ENCODE measurements around the gene PHACTR1.

DNA sequence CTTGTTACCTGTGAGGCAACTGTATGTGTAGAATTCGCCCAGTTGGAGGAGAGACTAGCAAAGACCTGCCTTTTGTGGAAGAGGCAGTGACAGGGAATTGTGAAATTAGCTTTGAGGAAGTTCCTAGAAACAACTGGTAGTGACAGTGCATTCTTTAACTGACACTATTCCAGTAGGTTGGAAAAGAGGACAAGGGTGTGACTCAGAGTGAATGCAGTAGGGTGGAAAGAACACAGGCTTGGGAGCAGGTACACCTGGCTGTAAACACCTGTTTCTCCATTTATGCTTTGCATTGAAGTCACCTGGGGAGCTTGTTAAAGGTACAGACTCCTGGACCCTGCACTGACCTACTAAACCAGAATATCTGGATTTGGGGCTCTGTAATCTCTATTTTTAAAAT, 295.7 kb downstream of the PHACTR1 start:
- peak in 1 of 2 donors; percentile 33 for TF ChIP-seq POLR2AphosphoS5 (IDR thresholded peaks at IDR 0.05; ENCODE audit: insufficient read depth in 1 of 2, low read depth in 1 of 2)
- TF ChIP-seq, protein P1, sequence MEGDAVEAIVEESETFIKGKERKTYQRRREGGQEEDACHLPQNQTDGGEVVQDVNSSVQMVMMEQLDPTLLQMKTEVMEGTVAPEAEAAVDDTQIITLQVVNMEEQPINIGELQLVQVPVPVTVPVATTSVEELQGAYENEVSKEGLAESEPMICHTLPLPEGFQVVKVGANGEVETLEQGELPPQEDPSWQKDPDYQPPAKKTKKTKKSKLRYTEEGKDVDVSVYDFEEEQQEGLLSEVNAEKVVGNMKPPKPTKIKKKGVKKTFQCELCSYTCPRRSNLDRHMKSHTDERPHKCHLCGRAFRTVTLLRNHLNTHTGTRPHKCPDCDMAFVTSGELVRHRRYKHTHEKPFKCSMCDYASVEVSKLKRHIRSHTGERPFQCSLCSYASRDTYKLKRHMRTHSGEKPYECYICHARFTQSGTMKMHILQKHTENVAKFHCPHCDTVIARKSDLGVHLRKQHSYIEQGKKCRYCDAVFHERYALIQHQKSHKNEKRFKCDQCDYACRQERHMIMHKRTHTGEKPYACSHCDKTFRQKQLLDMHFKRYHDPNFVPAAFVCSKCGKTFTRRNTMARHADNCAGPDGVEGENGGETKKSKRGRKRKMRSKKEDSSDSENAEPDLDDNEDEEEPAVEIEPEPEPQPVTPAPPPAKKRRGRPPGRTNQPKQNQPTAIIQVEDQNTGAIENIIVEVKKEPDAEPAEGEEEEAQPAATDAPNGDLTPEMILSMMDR (IDR thresholded peaks at IDR 0.05): no peak
